ENCODE measurements around the gene SYNGR4.

The SYNGR4 gene

GRCh38 chr19:48341515-48342413, 22.4 kb upstream of the SYNGR4 start:
- no peak overlapping the region for H3K9ac ChIP-seq (ENCODE audit: low read depth, low read length)
- no peak overlapping the region for H2AFZ ChIP-seq (ENCODE audit: low read depth, low read length)
- H3K36me3 ChIP-seq (ENCODE audit: insufficient read depth, low read length): peaks cover 27% of the 10 kb centered on the region
- no peak for TF ChIP-seq CTCF (IDR thresholded peaks at IDR 0.05; ENCODE audit: borderline replicate concordance, extremely low read depth, low read length, poor library complexity, severe bottlenecking)
- TF ChIP-seq EZH2 (IDR thresholded peaks at IDR 0.05; ENCODE audit: borderline replicate concordance, low read depth, low read length, severe bottlenecking): no peak
- H4K20me1 ChIP-seq (ENCODE audit: insufficient read depth, low read length): no peaks in the 10 kb centered on the region
- no peak overlapping the region for H3K27ac ChIP-seq (ENCODE audit: low read length)
- no peaks in the 10 kb centered on the region for H3K9me3 ChIP-seq (ENCODE audit: insufficient read depth, low read length, severe bottlenecking)
- ATAC-seq (ENCODE audit: insufficient read depth, low read depth): no peak
- H3K79me2 ChIP-seq (ENCODE audit: insufficient read depth, low read length): no peaks in the 10 kb centered on the region
- H3K4me2 ChIP-seq (ENCODE audit: insufficient read depth, low read length): no peak overlapping the region
- no peak overlapping the region for H3K4me3 ChIP-seq (ENCODE audit: low read depth in 1 of 2, low read length in 2 of 2)
- no peak for DNase-seq
- H3K4me1 ChIP-seq (ENCODE audit: insufficient read depth, low read length): no peaks in the 10 kb centered on the region
- H3K27me3 ChIP-seq (ENCODE audit: insufficient read depth, low read length, poor library complexity): no peaks in the 10 kb centered on the region

DNA sequence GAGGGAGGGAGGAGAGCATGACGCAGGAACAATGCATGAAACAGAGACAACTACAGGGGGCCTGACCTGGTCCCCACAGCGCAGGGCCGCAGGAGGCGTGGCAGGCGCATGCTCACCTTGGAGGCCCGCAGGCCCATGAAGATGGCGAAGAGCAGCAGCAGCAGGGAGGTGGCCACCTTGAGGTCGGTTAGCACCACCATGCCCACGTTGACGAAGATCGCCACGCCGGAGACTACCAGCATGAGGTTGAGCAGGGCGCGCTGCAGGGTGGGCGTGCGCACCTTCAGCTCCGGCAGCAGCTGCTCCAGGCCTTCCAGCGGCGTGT, 21.8 kb upstream of the SYNGR4 start:
- Histone ChIP-seq H3K27ac (ENCODE audit: low read length) (no peak overlapping the region), H4K20me1 (ENCODE audit: insufficient read depth, low read length) (no peaks in the 10 kb centered on the region), H3K79me2 (ENCODE audit: insufficient read depth, low read length) (no peaks in the 10 kb centered on the region), H2AFZ (ENCODE audit: low read depth, low read length) (no peak overlapping the region), H3K27me3 (ENCODE audit: insufficient read depth, low read length, poor library complexity) (no peaks in the 10 kb centered on the region), H3K4me1 (ENCODE audit: insufficient read depth, low read length) (no peaks in the 10 kb centered on the region), H3K4me2 (ENCODE audit: insufficient read depth, low read length) (no peak overlapping the region), H3K36me3 (ENCODE audit: insufficient read depth, low read length) (peaks cover 27% of the 10 kb centered on the region), H3K9me3 (ENCODE audit: insufficient read depth, low read length, severe bottlenecking) (no peaks in the 10 kb centered on the region), H3K9ac (ENCODE audit: low read depth, low read length) (no peak overlapping the region), H3K4me3 (ENCODE audit: low read depth in 1 of 2, low read length in 2 of 2) (no peak overlapping the region)
- no peak for ATAC-seq (ENCODE audit: insufficient read depth, low read depth)
- DNase-seq: no peak
- no peak for TF ChIP-seq EZH2 (IDR thresholded peaks at IDR 0.05; ENCODE audit: borderline replicate concordance, low read depth, low read length, severe bottlenecking)
- TF ChIP-seq CTCF (IDR thresholded peaks at IDR 0.05; ENCODE audit: borderline replicate concordance, extremely low read depth, low read length, poor library complexity, severe bottlenecking): no peak

- Histone ChIP-seq H2AFZ (ENCODE audit: low read depth, low read length) (no peak overlapping the region), H3K27ac (ENCODE audit: low read length) (no peak overlapping the region), H3K9ac (ENCODE audit: low read depth, low read length) (no peak overlapping the region), H3K79me2 (ENCODE audit: insufficient read depth, low read length) (no peaks in the 10 kb centered on the region), H3K27me3 (ENCODE audit: insufficient read depth, low read length, poor library complexity) (no peaks in the 10 kb centered on the region), H3K9me3 (ENCODE audit: insufficient read depth, low read length, severe bottlenecking) (no peaks in the 10 kb centered on the region), H4K20me1 (ENCODE audit: insufficient read depth, low read length) (no peaks in the 10 kb centered on the region), H3K4me2 (ENCODE audit: insufficient read depth, low read length) (no peak overlapping the region), H3K4me3 (ENCODE audit: low read depth in 1 of 2, low read length in 2 of 2) (no peak overlapping the region), H3K36me3 (ENCODE audit: insufficient read depth, low read length) (peaks cover 27% of the 10 kb centered on the region), H3K4me1 (ENCODE audit: insufficient read depth, low read length) (no peaks in the 10 kb centered on the region)
- no peak for DNase-seq
- TF ChIP-seq CTCF (IDR thresholded peaks at IDR 0.05; ENCODE audit: borderline replicate concordance, extremely low read depth, low read length, poor library complexity, severe bottlenecking) (no peak), EZH2 (IDR thresholded peaks at IDR 0.05; ENCODE audit: borderline replicate concordance, low read depth, low read length, severe bottlenecking) (no peak)
- no peak for ATAC-seq (ENCODE audit: insufficient read depth, low read depth)
These were observed 21.2 kb upstream of the SYNGR4 start for GRCh38 chr19:48342841-48343540.

All from DND-41 (cell line).